Heart left ventricle (tissue), 13 donors: ENCODE measurements around the gene SEZ6L.

ENCODE experiments used
- POLR2A ChIP-seq, 2 donors: fragments of 450-650 bp; IDR thresholded peaks; one replicate each; pipeline ENCODE4 v1.6.1; 2017; ENCODE audit warnings: antibody characterized with exemption in 2 of 2, mild to moderate bottlenecking in 2 of 2, moderate library complexity in 2 of 2
- TF ChIP-seq, protein P1 (sequence below), 12 donors: fragments of 200-600 bp; sonication (generic) in 4 of 12; IDR thresholded peaks; one replicate each; pipeline versions ENCODE4 v1.5.0 to v1.8.0; 2018 to 2022; ENCODE audit warnings: antibody characterized with exemption in 12 of 12, mild to moderate bottlenecking in 5 of 12
- donor health status: ischemic (EF 13 %, LVEDD 7.1; RV severe dilation, severe dysfunction).
- donor health status: DM: no; HTN: yes; CAD: no.
- donor health status: DM: no; HTN: no; CAD: no.
- donor health status: ischemic (EF 25% LVEDD 6.9; RV normal size, moderate dysfunction).
- donor health status: ischemic (EF 25% LVEDD 5.7; RV mildly dilated, moderate dysfunction).
- donor health status: ischemic (EF 35%, LVEDD 5.7; RV mildly dilated, moderate dysfunction).
- donor health status: nonischemic (EF 11% LVEDD 7.7; RV severe dilation, severe dysfunction).
- donor health status: DM: yes; HTN: yes; CAD: no.
- donor health status: PGD.
- donor health status: ischemic (EF 29% LVEDD 5.4; RV normal size, mild dysfunction).
- donor health status: nonischemic (EF 23%, LVEDD 6.1; RV moderate dilation, normal function).

DNA sequence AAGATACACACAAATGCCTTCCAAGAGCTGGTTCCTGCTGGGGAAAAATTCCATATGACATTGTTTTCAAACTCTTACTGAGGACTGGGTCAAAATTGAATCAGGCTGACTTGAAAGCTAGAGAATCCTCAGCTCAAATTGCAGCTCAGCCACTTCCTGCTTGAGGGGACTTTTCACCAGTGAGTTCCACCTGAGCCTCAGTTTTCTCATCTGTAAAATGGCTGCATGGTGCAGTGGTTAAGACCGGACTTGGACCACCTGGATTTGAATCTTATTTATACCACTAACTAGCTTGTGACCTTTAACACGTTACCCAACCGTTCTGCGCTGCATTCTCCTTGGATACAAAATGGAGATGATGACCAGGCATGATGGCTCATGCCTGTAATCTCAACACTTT lies 189.9 kb downstream of the SEZ6L start:
- TF ChIP-seq, protein P1, sequence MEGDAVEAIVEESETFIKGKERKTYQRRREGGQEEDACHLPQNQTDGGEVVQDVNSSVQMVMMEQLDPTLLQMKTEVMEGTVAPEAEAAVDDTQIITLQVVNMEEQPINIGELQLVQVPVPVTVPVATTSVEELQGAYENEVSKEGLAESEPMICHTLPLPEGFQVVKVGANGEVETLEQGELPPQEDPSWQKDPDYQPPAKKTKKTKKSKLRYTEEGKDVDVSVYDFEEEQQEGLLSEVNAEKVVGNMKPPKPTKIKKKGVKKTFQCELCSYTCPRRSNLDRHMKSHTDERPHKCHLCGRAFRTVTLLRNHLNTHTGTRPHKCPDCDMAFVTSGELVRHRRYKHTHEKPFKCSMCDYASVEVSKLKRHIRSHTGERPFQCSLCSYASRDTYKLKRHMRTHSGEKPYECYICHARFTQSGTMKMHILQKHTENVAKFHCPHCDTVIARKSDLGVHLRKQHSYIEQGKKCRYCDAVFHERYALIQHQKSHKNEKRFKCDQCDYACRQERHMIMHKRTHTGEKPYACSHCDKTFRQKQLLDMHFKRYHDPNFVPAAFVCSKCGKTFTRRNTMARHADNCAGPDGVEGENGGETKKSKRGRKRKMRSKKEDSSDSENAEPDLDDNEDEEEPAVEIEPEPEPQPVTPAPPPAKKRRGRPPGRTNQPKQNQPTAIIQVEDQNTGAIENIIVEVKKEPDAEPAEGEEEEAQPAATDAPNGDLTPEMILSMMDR (IDR thresholded peaks at IDR 0.05), result no peak
- no peak for TF ChIP-seq POLR2A (IDR thresholded peaks at IDR 0.05)
